ENCODE data around the gene NTPCR.

The NTPCR gene

GRCh38 chr1:233010146-233010545 lies 59.7 kb downstream of the NTPCR start:
- no peak for DNase-seq (ENCODE audit: low read depth in 3 of 3)

GRCh38 chr1:233012021-233012420 lies 61.6 kb downstream of the NTPCR start:
- no peak for DNase-seq (ENCODE audit: low read depth in 3 of 3)

DNA sequence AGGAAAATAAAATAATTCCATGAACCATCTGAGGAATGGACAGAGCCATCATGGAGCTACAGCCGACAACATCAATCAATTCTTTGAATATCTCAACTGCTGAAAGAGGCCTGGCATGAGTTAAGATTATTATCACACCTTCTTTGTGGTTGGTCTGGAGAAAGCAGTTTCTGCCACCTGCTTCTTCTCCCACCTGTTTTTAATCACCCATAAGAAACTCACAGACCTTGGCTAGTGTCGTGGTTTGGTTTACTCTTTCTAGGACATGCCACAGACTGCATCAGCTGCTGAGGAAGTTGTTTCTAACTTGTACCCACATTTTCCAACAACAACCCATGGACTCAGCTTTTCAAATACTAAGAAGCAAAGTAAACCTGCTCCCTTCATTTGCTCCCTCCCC lies 65.6 kb downstream of the NTPCR start:
- no peak for DNase-seq (ENCODE audit: low read depth in 3 of 3)

DNA sequence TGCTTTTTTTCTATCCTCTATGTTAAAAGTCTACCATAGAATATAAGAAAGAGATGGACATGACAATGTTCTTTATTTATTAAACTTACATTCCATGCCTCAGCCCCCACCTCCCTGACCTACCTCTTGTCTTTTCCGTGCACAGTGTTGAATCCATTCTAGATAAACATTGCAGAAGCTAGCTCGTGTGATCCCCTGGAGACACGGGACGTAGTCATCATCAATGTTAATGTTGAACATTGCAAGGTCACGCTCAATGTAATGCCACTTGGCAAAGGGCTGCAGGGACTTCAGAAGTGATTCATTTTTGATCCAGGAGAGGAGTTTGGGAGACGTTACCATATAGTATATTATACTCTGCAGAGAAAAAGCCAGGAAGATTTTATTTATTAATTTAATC lies 66.4 kb downstream of the NTPCR start:
- no peak for DNase-seq (ENCODE audit: low read depth in 3 of 3)

GRCh38 chr1:233019083-233019482 lies 68.7 kb downstream of the NTPCR start:
- no peak for DNase-seq (ENCODE audit: low read depth in 3 of 3)

GRCh38 chr1:233019778-233020325 lies 69.4 kb downstream of the NTPCR start:
- DNase-seq (ENCODE audit: low read depth in 3 of 3), result no peak

GRCh38 chr1:233020426-233020825 lies 70.0 kb downstream of the NTPCR start:
- no peak for DNase-seq (ENCODE audit: low read depth in 3 of 3)

DNA sequence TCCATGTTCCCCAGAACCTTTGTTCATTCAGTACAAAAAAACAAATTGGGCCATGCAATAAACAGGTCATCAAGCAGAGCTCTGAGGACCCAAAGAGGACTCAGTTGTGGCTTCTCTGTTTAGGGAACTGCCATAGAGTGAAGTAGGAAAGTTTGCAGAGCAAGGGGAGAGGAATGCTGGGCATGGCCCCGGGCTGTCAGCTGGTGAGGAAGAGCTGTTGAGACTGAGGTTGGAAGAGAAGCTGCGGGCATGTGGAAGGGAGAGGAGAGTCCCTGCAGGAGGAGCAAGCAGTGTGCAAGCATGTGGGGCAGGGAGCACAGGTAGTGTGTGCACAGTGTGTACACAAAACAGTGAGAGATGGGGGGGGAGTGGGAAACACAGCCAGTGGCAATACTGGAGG lies 71.8 kb downstream of the NTPCR start:
- no peak for DNase-seq (ENCODE audit: low read depth in 3 of 3)

DNA sequence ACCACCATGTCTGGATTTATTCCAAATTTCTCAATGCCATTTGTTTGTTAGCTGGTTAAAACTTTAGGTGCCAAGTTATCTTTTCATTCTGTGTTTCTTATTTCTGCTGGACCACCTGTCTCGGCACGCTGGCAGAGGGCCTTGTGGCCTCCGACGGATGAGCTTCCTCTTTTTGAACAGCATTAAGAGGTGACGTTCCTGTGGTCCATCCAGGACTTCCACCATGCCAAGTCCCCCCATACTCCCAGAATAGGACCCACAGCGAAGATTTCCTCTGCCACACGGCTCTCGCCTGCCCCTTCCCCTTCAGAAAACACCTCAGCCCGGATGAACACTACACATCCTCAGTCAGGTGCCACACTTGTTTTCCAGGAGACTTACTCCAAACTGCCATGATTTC lies 73.8 kb downstream of the NTPCR start:
- DNase-seq (ENCODE audit: low read depth in 3 of 3), result no peak

DNA sequence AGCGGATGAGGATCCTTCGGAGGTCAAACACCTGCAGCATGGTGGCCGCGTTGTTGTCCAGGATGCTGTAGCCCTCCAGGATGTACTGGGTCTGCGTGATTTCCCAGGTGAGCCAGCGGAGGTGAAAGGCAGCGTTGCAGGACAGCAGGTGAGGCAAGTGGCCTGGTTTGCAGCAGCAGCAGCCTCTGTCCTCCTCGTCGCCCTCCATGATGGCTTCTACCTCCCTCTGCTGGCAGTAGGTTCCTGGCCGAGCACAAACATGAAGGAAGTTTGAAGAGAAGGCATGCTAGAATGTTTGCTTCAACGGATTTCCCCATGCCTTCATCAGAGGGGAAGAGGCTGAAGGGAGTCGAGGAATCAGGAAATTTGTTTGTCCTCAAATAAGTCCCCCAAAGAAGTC lies 74.7 kb downstream of the NTPCR start:
- DNase-seq (ENCODE audit: low read depth in 3 of 3), result no peak

GRCh38 chr1:233025567-233025966 lies 75.2 kb downstream of the NTPCR start:
- no peak for DNase-seq (ENCODE audit: low read depth in 3 of 3)

- DNase-seq (ENCODE audit: low read depth in 3 of 3), result no peak
Measured at GRCh38 chr1:233027046-233027445, 76.6 kb downstream of the NTPCR start.

GRCh38 chr1:233031521-233031920 lies 81.1 kb downstream of the NTPCR start:
- DNase-seq (ENCODE audit: low read depth in 3 of 3), result no peak

DNA sequence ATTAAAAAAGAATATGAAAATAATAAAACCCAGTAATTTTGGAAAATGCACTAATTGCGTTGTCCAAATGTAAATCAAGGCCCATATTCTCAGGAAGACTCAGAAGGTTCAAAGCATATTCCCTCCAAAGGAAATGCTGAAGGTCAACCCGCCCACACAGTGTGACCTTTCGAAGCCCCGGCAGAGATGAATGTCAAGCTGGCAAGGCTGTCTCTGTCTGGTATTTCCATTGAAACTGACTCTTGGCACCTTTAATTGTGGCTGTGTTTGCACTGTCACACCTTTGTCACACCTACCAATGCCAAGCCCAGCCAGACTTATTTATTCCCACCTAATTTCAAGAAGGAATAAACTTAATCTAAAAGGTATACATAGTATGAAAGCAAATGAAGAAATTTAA lies 82.5 kb downstream of the NTPCR start:
- DNase-seq (ENCODE audit: low read depth in 3 of 3), result no peak

GRCh38 chr1:233033361-233033760 lies 83.0 kb downstream of the NTPCR start:
- DNase-seq (ENCODE audit: low read depth in 3 of 3), result no peak

Measured in stimulated activated CD4-positive, alpha-beta T cell treated with anti-CD3 and anti-CD28 coated beads, TNF-alpha, amount 100 ng/mL, for 48 hours (primary cell).